ENCODE measurements around the gene VAMP3.
A peak's percentile ranks its signal among the peaks of the same experiment; 100 is the strongest.
"Not testable (repeated sequence)": the region's sequence is repeated elsewhere in the genome, so short reads cannot be mapped to it uniquely, and the experiment has no call there.

VAMP3 gene

GRCh38 chr1:7769673-7770412 lies 1.3 kb upstream of the VAMP3 start:
- no peak for DNase-seq

GRCh38 chr1:7770669-7770996 lies 463 bp upstream of the VAMP3 start:
- no peak for DNase-seq

GRCh38 chr1:7771823-7772299 lies 765 bp downstream of the VAMP3 start:
- no peak for DNase-seq

GRCh38 chr1:7777591-7777990 lies 6.5 kb downstream of the VAMP3 start:
- no peak for DNase-seq

GRCh38 chr1:7778133-7778628 lies 7.1 kb downstream of the VAMP3 start:
- no peak for DNase-seq

GRCh38 chr1:7780976-7781375 lies 9.9 kb downstream of the VAMP3 start:
- no peak for DNase-seq

GRCh38 chr1:7781501-7781900 lies 10.4 kb downstream of the VAMP3 start:
- DNase-seq = no peak

GRCh38 chr1:7781923-7782495 lies 10.9 kb downstream of the VAMP3 start:
- DNase-seq = no peak

- DNase-seq = peak; percentile 15
Measured at GRCh38 chr1:7783178-7783711, 12.1 kb downstream of the VAMP3 start.

- DNase-seq = peak; percentile 65
Measured at GRCh38 chr1:7783826-7784491, 12.9 kb downstream of the VAMP3 start, which contains the start of gene PER3. Gene PER3, plus strand, starts transcription at chr1:7784291. Its CDS starts 587 bp downstream, at chr1:7784878.

- no peak for DNase-seq
Measured at GRCh38 chr1:7784492-7785071, 13.5 kb downstream of the VAMP3 start.

- no peak for DNase-seq
Measured at GRCh38 chr1:7785108-7785507, 14.0 kb downstream of the VAMP3 start.

- DNase-seq = no peak
Measured at GRCh38 chr1:7786795-7787194, 15.7 kb downstream of the VAMP3 start.

GRCh38 chr1:7789828-7790227 lies 18.7 kb downstream of the VAMP3 start:
- DNase-seq = no peak

GRCh38 chr1:7791027-7791426 lies 19.9 kb downstream of the VAMP3 start:
- not testable (repeated sequence) for DNase-seq

- no peak for DNase-seq
Measured at GRCh38 chr1:7795406-7795805, 24.3 kb downstream of the VAMP3 start.

- no peak for DNase-seq
Measured at GRCh38 chr1:7805460-7805859, 34.4 kb downstream of the VAMP3 start.

- DNase-seq = no peak
Measured at GRCh38 chr1:7808253-7808844, 37.3 kb downstream of the VAMP3 start.

GRCh38 chr1:7809742-7810141 lies 38.6 kb downstream of the VAMP3 start:
- DNase-seq = no peak

- DNase-seq = no peak
Measured at GRCh38 chr1:7810395-7810794, 39.3 kb downstream of the VAMP3 start.

- DNase-seq = no peak
Measured at GRCh38 chr1:7811476-7811875, 40.4 kb downstream of the VAMP3 start.

GRCh38 chr1:7813677-7814373 lies 42.7 kb downstream of the VAMP3 start:
- DNase-seq = no peak
